ENCODE data around the gene CYP21A2. TPM values are rescaled to one million over a fixed set of nuclear protein-coding genes. Genes with fewer than 3 reads are reported as not detected.

The CYP21A2 gene
- total RNA-seq, 4 donors from 2014 or later: 1.0 to 15.3 (median 3.9) TPM

- peak; percentile 66 to 79 for DNase-seq (ENCODE audit: low spot score in 2 of 2)
- no peak overlapping the region for H3K4me3 ChIP-seq
- peaks cover 0 to 34% (median 0%) of the 10 kb centered on the region in 3 donors for H3K36me3 ChIP-seq
- no peaks in the 10 kb centered on the region for H3K9me3 ChIP-seq
- WGBS, 2 donors: 70 to 73% methylated on average over 9 of the region's 9 CpGs
- TF ChIP-seq EP300 (IDR thresholded peaks at IDR 0.05) (peak in 1 of 2 donors; percentile 77), CTCF (IDR thresholded peaks at IDR 0.05) (no peak)
- H3K27ac ChIP-seq: peak overlapping the region; percentile 68 to 89 (median 80)
- H3K27me3 ChIP-seq: peaks cover 0 to 13% of the 10 kb centered on the region in 2 donors
- H3K4me1 ChIP-seq: peaks cover 0 to 83% (median 38%) of the 10 kb centered on the region in 4 donors
Observed at GRCh38 chr6:32082935-32083334, 44.7 kb downstream of the CYP21A2 start.

- H3K27ac ChIP-seq: peak overlapping the region; percentile 68 to 89 (median 80)
- no peak for DNase-seq (ENCODE audit: low spot score in 2 of 2)
Observed at GRCh38 chr6:32083812-32084768, 45.9 kb downstream of the CYP21A2 start.

GRCh38 chr6:32084780-32085179 is 46.6 kb downstream of the CYP21A2 start:
- peaks cover 0 to 13% of the 10 kb centered on the region in 2 donors for H3K27me3 ChIP-seq
- TF ChIP-seq CTCF (IDR thresholded peaks at IDR 0.05): no peak
- TF ChIP-seq EP300 (IDR thresholded peaks at IDR 0.05): no peak
- H3K4me3 ChIP-seq: no peak overlapping the region
- DNase-seq (ENCODE audit: low spot score in 2 of 2): no peak
- peak overlapping the region in 3 of 4 donors; percentile 74 to 89 (median 86) for H3K27ac ChIP-seq
- no peaks in the 10 kb centered on the region for H3K9me3 ChIP-seq
- H3K4me1 ChIP-seq: peaks cover 0 to 79% (median 32%) of the 10 kb centered on the region in 4 donors
- WGBS, 2 donors: 90 to 93% methylated on average over 2 of the region's 2 CpGs
- H3K36me3 ChIP-seq: peaks cover 0 to 22% (median 0%) of the 10 kb centered on the region in 3 donors

More at GRCh38 chr6:32083812-32084768, 45.9 kb downstream of the CYP21A2 start:
- H3K4me1 ChIP-seq: peaks cover 0 to 85% (median 37%) of the 10 kb centered on the region in 4 donors
- WGBS, 2 donors: 88 to 93% methylated on average over 22 of the region's 22 CpGs
- H3K4me3 ChIP-seq: no peak overlapping the region
- peaks cover 0 to 26% (median 0%) of the 10 kb centered on the region in 3 donors for H3K36me3 ChIP-seq
- TF ChIP-seq EP300 (IDR thresholded peaks at IDR 0.05) (no peak), CTCF (IDR thresholded peaks at IDR 0.05) (no peak), POLR2A (IDR thresholded peaks at IDR 0.05) (no peak)
- H3K9me3 ChIP-seq: no peaks in the 10 kb centered on the region
- peaks cover 0 to 13% of the 10 kb centered on the region in 2 donors for H3K27me3 ChIP-seq

- no peak overlapping the region for H3K4me3 ChIP-seq
- peaks cover 0 to 67% (median 25%) of the 10 kb centered on the region in 4 donors for H3K4me1 ChIP-seq
- peaks cover 0 to 13% of the 10 kb centered on the region in 2 donors for H3K27me3 ChIP-seq
- DNase-seq (ENCODE audit: low spot score in 2 of 2): no peak
- H3K9me3 ChIP-seq: no peaks in the 10 kb centered on the region
- peaks cover 0 to 22% (median 0%) of the 10 kb centered on the region in 3 donors for H3K36me3 ChIP-seq
- 83 to 84% methylated on average over 17 of the region's 17 CpGs for WGBS, 2 donors
- no peak for TF ChIP-seq EP300 (IDR thresholded peaks at IDR 0.05)
- TF ChIP-seq POLR2A (IDR thresholded peaks at IDR 0.05): no peak
- no peak for TF ChIP-seq CTCF (IDR thresholded peaks at IDR 0.05)
- H3K27ac ChIP-seq: peak overlapping the region; percentile 13 to 89 (median 80)
Observed at GRCh38 chr6:32085759-32086459, 47.7 kb downstream of the CYP21A2 start.
